K562 treated with DMSO at 1 percent for 4 hours (cell line): ENCODE measurements around the gene PARPBP. TPM values are rescaled to one million over a fixed set of nuclear protein-coding genes. Genes with fewer than 3 reads are reported as not detected.

Source experiments
- total RNA-seq: library from RNA; unstranded; fragments of 300-600 nt; gene quantifications from 2 replicates; pipeline ENCODE4 v1.2.3, GENCODE V29; 2022; ENCODE audit not compliant: insufficient read depth

Gene PARPBP
- 9.1 and 19.9 TPM in 2 replicates for total RNA-seq

GRCh38 chr12:102119674-102120563 lies at the start of gene PARPBP, which contains the start of gene NUP37:
Gene PARPBP, plus strand, starts transcription at chr12:102120183. Its CDS starts 3,706 bp downstream, at chr12:102123889.
Gene NUP37, minus strand, starts transcription at chr12:102120114. Its CDS starts 1,596 bp downstream, at chr12:102118518.

GRCh38 chr12:102197789-102198188 lies 77.8 kb downstream of the PARPBP start, which contains the start of gene PMCH:
Gene PMCH, minus strand, starts transcription at chr12:102197833. Its CDS starts 63 bp downstream, at chr12:102197770.

Other genes starting within 250 kb of the PARPBP start
- gene DRAM1, start 242.6 kb upstream of the PARPBP start, total RNA-seq: 7.2 and 14.7 TPM in 2 replicates
- 17.0 and 22.0 TPM in 2 replicates for gene WASHC3, start 58.2 kb upstream of the PARPBP start, total RNA-seq
- 58.9 and 64.5 TPM in 2 replicates for gene NUP37, start 69 bp upstream of the PARPBP start, total RNA-seq
- not detected in 2 replicates for gene PMCH, start 77.7 kb downstream of the PARPBP start, total RNA-seq